GM18909 (cell line): ENCODE data around the gene SDK2.
A peak's percentile ranks its signal among the peaks of the same experiment; 100 is the strongest.

Experiments used
- ATAC-seq: cut with Tn5 transposase; IDR thresholded peaks from one replicate; pipeline ENCODE4 v1.9.1; 2021; ENCODE audit warnings: mild to moderate bottlenecking; ENCODE audit not compliant: unreplicated experiment, poor library complexity

SDK2 gene

DNA sequence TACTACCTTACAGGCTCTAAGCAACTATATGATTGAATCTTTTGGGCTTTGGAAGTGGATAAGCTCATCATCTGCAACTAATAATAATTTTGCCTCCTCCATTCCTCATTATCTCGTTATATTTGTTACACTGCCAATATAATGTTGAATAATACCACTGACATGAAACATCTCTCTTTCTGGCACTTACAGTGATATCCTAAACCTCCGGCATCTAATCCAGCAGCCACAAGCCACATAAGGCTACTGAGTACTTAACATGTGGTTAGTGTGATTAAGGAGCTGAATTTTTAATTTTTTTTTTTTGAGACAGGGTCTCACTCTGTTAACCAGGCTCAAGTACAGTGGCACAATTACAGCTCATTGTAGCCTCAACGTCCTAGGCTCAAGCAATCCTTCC, 342.1 kb downstream of the SDK2 start:
- no peak for ATAC-seq

GRCh38 chr17:73301369-73301768, 342.9 kb downstream of the SDK2 start:
- ATAC-seq = no peak

DNA sequence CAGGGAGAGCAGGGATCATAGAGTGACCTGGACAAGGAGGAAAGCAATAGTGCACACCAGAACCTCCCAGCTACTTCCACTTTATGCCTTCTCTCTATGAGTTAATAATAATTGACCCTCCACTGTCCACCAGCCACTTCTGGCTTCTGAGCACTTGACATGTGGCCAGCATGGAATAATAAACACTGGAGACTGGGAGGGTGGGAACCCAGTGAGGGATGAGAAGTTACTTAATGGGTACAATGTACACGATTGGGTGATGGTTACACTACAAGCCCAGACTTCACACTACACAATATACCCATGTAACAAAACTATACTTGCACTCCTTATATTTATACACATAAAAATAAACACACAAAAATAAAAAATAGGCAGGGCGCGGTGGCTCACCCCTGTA, 343.9 kb downstream of the SDK2 start:
- no peak for ATAC-seq

DNA sequence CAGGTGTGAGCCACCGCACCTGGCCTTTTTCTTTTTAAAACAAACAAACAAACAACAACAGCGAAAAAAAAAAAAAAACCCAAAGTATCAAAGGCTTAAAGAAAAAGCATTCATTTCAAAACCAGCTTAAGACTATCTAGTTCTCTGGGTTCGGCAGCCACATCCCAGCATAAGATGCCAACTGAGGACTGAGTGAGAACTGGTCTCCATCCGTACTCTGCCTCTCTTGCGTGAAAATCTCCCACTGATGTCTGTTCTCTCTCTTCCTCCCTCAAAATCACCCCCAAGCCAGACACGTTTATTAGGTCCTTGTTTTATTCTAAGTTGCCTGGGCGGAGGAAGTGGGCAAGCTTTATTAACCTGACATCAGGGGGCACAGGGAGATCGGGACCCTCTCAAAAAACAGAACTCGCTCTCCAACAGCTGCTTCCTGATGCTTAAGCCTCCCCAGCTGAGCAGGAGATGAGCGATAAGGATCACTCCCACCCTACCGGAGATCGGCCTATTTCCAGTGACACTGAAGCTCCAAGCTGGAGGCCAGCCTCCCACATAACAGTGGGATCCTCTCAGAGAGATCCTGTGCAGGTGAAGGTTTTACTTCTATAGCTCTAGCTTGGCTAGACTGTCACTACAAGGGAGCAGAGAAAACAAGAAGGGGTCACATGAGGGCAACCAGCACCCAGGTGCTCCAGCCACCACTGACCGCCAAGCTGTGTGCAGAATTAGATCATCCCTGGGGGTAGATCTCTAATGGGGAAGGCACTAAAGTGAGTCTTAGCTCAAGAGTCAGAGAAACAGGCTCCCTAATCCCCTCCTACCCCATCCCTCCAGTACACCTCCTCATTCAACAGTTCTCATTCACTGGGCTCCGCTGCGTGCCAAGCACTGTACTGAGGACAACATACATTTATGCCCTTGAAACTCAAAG, 346.0 kb downstream of the SDK2 start:
- ATAC-seq = peak; percentile 83

DNA sequence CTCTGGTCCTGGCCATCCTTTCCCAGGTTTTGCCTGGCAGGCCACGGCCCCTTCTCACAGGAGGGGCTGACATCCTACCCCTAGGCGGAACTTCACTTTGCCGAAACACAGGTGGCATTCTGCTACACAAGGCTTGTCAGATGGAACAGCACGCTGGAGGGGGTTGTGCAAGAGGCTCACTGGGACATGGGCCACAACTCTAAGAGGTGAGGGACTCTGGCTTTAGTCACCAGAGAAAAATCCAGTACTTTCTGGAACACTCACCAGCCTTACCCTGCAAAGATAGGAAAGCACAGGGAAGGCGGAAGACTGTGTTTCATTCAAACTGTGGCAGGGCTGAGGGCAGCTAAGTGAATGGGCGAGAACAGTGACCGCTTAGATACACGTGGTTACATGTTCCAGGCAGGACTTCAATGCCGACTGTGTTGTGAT, 350.7 kb downstream of the SDK2 start:
- no peak for ATAC-seq

- ATAC-seq = no peak
Observed at GRCh38 chr17:73293031-73293430, 351.2 kb downstream of the SDK2 start.

DNA sequence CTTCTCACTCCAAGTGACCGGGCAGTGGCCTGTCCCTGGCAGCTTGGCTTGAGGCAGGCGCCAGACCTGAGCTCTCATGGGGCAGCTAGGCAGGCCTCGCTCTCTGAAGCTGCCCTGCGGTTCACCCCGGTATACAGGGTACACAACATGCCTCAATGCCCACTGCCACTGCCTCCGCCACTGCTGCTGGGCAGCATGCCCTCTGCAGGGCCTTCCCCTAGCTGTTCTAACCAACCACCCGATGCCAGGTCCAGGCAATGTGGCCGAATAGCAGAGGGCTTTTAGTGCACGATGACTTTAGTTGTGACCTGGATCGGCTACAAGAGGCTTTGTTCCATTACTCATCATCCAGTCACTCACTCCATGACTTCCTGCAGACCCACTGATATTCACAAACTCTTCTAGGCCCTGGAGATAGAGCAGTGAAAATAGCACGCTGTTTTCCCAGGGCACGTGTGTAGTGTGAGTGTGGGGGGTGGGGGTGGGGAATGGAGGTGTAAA, 352.2 kb downstream of the SDK2 start:
- ATAC-seq = no peak

DNA sequence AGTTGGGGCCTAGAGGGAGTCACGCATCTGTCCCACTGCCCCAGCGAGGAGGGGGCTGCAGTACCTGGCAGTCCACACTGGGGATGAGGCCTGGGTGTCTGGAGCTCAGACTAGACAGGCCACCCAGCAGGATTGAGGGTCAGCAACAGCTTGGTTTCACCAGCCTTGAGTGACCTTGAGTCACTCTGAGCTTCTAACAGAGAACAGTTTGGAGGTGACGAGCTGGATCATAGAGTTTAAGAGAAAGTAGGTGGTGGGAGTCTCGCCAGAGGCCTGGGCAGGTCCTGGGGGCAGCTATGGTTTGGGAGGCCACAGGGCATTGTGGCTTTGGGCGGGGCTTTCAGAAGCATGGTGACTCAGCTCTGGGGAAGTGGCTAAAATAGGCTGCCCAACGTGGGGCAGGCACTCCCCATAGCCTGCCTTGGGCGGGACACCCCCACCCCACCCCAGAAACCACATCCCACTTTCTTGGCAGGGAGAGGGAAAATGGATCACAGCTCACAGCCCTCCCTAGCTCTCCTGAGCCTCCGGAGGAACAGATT, 352.9 kb downstream of the SDK2 start:
- ATAC-seq = peak; percentile 92

- ATAC-seq = peak; percentile 59
Observed at GRCh38 chr17:73290399-73291259, 353.6 kb downstream of the SDK2 start.

GRCh38 chr17:73289549-73290254, 354.5 kb downstream of the SDK2 start:
- no peak for ATAC-seq

- no peak for ATAC-seq
Observed at GRCh38 chr17:73288534-73289302, 355.5 kb downstream of the SDK2 start.

GRCh38 chr17:73286863-73287296, 357.4 kb downstream of the SDK2 start:
- ATAC-seq = no peak

DNA sequence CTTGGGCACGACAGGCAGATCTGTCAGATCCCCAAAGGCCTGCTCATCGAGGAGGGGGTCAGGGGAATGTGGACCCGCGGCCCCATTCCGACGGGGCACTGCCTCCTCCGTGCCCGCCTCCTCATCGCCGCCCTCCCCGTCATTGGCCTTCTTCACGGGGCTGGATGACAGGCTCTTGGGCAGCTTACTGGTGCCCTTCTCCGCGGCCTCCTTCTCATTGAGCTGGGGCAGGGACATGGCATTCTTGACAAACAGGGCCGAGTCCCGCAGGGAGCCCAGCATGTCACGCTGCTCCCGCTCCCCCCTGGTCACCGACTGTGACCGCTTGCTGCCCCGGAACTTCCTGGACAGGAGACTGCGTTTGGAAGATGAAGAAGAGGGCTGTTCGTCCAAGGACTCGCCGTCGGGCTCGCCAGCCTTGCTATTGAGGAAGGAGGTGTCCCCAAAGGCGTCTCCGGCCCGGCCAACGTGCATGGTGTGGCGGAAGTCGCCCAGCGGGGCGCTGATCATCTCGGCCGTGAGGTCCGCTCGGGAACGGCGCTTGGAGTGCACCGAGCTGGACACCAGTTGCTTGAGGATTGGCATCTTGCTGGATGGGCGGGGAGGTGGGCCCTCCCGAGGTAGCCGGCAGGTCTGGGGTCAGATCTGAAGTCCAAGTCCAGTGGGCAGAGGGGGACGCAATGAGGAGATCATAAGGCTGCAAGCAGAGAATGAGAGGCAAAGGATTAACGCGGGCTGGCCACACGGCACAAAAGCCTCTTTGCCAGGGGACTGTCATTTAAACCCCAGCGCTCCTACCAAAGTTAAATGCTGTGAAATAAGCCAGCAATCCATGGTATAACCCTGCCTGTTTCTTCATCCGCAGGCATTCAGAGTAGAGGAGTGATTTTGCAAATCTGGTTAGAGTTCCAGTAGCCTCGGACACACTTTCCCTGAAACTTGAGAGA, 358.1 kb downstream of the SDK2 start:
- ATAC-seq = no peak

- ATAC-seq = no peak
Observed at GRCh38 chr17:73285603-73285908, 358.7 kb downstream of the SDK2 start.

DNA sequence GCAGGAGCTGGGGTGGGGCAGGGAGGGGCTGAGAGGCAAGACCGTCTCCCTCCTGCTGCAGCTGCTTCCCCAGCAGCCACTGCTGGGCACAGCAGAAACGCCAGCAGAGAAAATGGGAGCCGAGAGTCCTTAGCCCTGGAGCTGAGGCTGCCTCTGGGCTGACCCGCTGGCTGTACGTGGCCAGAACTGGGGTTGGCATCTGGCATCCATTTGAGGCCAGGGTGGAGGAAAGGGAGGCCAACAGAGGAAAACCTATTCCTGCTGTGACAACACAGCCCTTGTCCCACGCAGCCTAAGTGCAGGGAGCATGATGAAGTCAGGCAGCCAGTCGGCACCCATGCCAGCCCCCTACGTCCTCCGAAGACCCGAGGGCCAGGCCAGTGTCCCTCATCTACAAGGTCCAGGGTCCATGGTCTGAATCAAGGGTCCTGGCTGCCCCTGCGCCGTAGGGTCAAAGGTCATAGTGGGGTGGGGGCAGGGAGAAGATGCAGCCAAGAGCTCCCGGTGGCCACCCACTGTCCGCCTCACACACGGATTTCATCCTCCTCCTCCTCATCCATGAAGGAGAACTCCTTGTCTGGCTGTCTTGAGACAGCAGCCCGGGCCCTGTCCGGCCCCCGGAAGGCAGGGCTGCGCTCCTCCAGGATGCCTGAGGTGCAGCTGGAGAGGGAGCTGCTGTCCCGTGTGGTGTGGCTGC, 359.2 kb downstream of the SDK2 start:
- no peak for ATAC-seq
